Measurements from ENCODE around the gene SRPRB. TPM values are rescaled to one million over a fixed set of nuclear protein-coding genes. Genes with fewer than 3 reads are reported as not detected.

Gene SRPRB
- total RNA-seq, 1 donor from 2014 or later, result 22.9 TPM

GRCh38 chr3:133815386-133815785 is 9.8 kb downstream of the SRPRB start:
- Mint-ChIP-seq H3K9me3 (ENCODE audit: unreplicated experiment) (no peaks in the 10 kb centered on the region), H3K36me3 (ENCODE audit: low read depth, unreplicated experiment) (peaks cover 5% of the 10 kb centered on the region), H3K27me3 (ENCODE audit: unreplicated experiment) (peaks cover 2% of the 10 kb centered on the region), H3K27ac (ENCODE audit: unreplicated experiment) (no peak overlapping the region), H3K4me3 (ENCODE audit: unreplicated experiment) (no peak overlapping the region), H3K4me1 (ENCODE audit: unreplicated experiment) (no peaks in the 10 kb centered on the region)
- no peak for TF ChIP-seq CTCF (IDR thresholded peaks at IDR 0.05; ENCODE audit: unreplicated experiment)
- no peak for DNase-seq (ENCODE audit: low spot score)

GRCh38 chr3:133820129-133820528 is 14.5 kb downstream of the SRPRB start:
- no peak for TF ChIP-seq CTCF (IDR thresholded peaks at IDR 0.05; ENCODE audit: unreplicated experiment)
- Mint-ChIP-seq H3K27ac (ENCODE audit: unreplicated experiment) (no peak overlapping the region), H3K9me3 (ENCODE audit: unreplicated experiment) (no peaks in the 10 kb centered on the region)

GRCh38 chr3:133820889-133821675 is 15.5 kb downstream of the SRPRB start:
- Mint-ChIP-seq H3K27ac (ENCODE audit: unreplicated experiment) (no peak overlapping the region), H3K36me3 (ENCODE audit: low read depth, unreplicated experiment) (peaks cover 17% of the 10 kb centered on the region), H3K4me3 (ENCODE audit: unreplicated experiment) (peak overlapping the region; percentile 69), H3K27me3 (ENCODE audit: unreplicated experiment) (no peaks in the 10 kb centered on the region), H3K9me3 (ENCODE audit: unreplicated experiment) (no peaks in the 10 kb centered on the region), H3K4me1 (ENCODE audit: unreplicated experiment) (no peaks in the 10 kb centered on the region)
- DNase-seq (ENCODE audit: low spot score), result no peak
- no peak for TF ChIP-seq CTCF (IDR thresholded peaks at IDR 0.05; ENCODE audit: unreplicated experiment)

More at GRCh38 chr3:133820129-133820528, 14.5 kb downstream of the SRPRB start:
- no peak for DNase-seq (ENCODE audit: low spot score)
- Mint-ChIP-seq H3K36me3 (ENCODE audit: low read depth, unreplicated experiment) (peaks cover 17% of the 10 kb centered on the region), H3K4me3 (ENCODE audit: unreplicated experiment) (no peak overlapping the region), H3K4me1 (ENCODE audit: unreplicated experiment) (no peaks in the 10 kb centered on the region), H3K27me3 (ENCODE audit: unreplicated experiment) (no peaks in the 10 kb centered on the region)

- no peak for DNase-seq (ENCODE audit: low spot score)
- H3K36me3 Mint-ChIP-seq (ENCODE audit: low read depth, unreplicated experiment), result peaks cover 17% of the 10 kb centered on the region
- no peaks in the 10 kb centered on the region for H3K4me1 Mint-ChIP-seq (ENCODE audit: unreplicated experiment)
- no peak for TF ChIP-seq CTCF (IDR thresholded peaks at IDR 0.05; ENCODE audit: unreplicated experiment)
- no peak overlapping the region for H3K4me3 Mint-ChIP-seq (ENCODE audit: unreplicated experiment)
- peak overlapping the region; percentile 6 for H3K27ac Mint-ChIP-seq (ENCODE audit: unreplicated experiment)
- H3K27me3 Mint-ChIP-seq (ENCODE audit: unreplicated experiment), result no peaks in the 10 kb centered on the region
- no peaks in the 10 kb centered on the region for H3K9me3 Mint-ChIP-seq (ENCODE audit: unreplicated experiment)
Observed at GRCh38 chr3:133821767-133822638, 16.4 kb downstream of the SRPRB start.
